ENCODE results near the gene MRPL22.

- TF ChIP-seq POLR2AphosphoS5 (IDR thresholded peaks at IDR 0.05), result no peak
- TF ChIP-seq, protein P1, sequence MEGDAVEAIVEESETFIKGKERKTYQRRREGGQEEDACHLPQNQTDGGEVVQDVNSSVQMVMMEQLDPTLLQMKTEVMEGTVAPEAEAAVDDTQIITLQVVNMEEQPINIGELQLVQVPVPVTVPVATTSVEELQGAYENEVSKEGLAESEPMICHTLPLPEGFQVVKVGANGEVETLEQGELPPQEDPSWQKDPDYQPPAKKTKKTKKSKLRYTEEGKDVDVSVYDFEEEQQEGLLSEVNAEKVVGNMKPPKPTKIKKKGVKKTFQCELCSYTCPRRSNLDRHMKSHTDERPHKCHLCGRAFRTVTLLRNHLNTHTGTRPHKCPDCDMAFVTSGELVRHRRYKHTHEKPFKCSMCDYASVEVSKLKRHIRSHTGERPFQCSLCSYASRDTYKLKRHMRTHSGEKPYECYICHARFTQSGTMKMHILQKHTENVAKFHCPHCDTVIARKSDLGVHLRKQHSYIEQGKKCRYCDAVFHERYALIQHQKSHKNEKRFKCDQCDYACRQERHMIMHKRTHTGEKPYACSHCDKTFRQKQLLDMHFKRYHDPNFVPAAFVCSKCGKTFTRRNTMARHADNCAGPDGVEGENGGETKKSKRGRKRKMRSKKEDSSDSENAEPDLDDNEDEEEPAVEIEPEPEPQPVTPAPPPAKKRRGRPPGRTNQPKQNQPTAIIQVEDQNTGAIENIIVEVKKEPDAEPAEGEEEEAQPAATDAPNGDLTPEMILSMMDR (IDR thresholded peaks at IDR 0.05 in 8 of 11, conservative IDR thresholded peaks at IDR 0.05 in 3 of 11), result no peak
These were observed 6.9 kb downstream of the MRPL22 start for GRCh38 chr5:154947778-154948177.
